ENCODE data around the gene ENDOG.

Gene ENDOG

GRCh38 chr9:128805661-128806060 lies 12.6 kb upstream of the ENDOG start:
- Histone ChIP-seq H3K27me3 (ENCODE audit: control insufficient read depth in 1 of 2, insufficient read depth in 2 of 2, low read length in 2 of 2) (no peaks in the 10 kb centered on the region), H3K9ac (ENCODE audit: low read length) (no peak overlapping the region), H3K9me3 (ENCODE audit: low read length) (no peaks in the 10 kb centered on the region), H3K4me1 (ENCODE audit: insufficient read depth, low read length) (no peaks in the 10 kb centered on the region), H3K36me3 (ENCODE audit: insufficient read depth, low read length) (peaks cover 36% of the 10 kb centered on the region), H3K4me3 (ENCODE audit: low read depth in 1 of 2, low read length in 2 of 2) (no peak overlapping the region), H3K27ac (ENCODE audit: low read depth, low read length) (no peak overlapping the region)

GRCh38 chr9:128807827-128808226 lies 10.5 kb upstream of the ENDOG start:
- no peak overlapping the region for H3K27ac ChIP-seq (ENCODE audit: low read depth, low read length)
- no peaks in the 10 kb centered on the region for H3K9me3 ChIP-seq (ENCODE audit: low read length)
- H3K4me1 ChIP-seq (ENCODE audit: insufficient read depth, low read length): no peaks in the 10 kb centered on the region
- no peak overlapping the region for H3K4me3 ChIP-seq (ENCODE audit: low read depth in 1 of 2, low read length in 2 of 2)
- H3K27me3 ChIP-seq (ENCODE audit: control insufficient read depth in 1 of 2, insufficient read depth in 2 of 2, low read length in 2 of 2): no peaks in the 10 kb centered on the region
- H3K36me3 ChIP-seq (ENCODE audit: insufficient read depth, low read length): peaks cover 29% of the 10 kb centered on the region
- H3K9ac ChIP-seq (ENCODE audit: low read length): no peak overlapping the region

DNA sequence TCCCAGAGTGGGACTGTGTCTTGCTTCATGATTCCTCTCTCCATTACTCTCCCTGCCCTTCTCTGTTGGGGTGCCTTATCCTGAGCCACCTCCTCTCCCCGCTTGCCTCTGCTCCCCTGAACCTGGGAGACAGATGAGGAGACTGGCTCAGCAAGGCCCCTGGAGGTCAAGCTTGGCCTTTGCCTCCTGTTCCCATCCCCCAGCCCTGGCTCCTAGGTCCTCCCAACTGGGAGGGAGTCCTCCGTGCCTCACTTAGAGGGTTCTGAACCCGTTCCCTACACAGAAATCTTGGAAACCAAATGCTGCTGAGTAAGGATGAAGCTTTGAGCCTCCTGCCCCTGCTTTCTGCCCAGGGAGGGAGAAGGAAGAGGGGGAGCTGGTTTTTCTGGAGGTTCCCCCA lies 9.8 kb upstream of the ENDOG start:
- H3K27ac ChIP-seq (ENCODE audit: low read depth, low read length): no peak overlapping the region
- no peak overlapping the region for H3K9ac ChIP-seq (ENCODE audit: low read length)
- no peak overlapping the region for H3K4me3 ChIP-seq (ENCODE audit: low read depth in 1 of 2, low read length in 2 of 2)
- H3K9me3 ChIP-seq (ENCODE audit: low read length): no peaks in the 10 kb centered on the region
- H3K4me1 ChIP-seq (ENCODE audit: insufficient read depth, low read length): no peaks in the 10 kb centered on the region
- no peaks in the 10 kb centered on the region for H3K27me3 ChIP-seq (ENCODE audit: control insufficient read depth in 1 of 2, insufficient read depth in 2 of 2, low read length in 2 of 2)
- H3K36me3 ChIP-seq (ENCODE audit: insufficient read depth, low read length): peaks cover 23% of the 10 kb centered on the region

DNA sequence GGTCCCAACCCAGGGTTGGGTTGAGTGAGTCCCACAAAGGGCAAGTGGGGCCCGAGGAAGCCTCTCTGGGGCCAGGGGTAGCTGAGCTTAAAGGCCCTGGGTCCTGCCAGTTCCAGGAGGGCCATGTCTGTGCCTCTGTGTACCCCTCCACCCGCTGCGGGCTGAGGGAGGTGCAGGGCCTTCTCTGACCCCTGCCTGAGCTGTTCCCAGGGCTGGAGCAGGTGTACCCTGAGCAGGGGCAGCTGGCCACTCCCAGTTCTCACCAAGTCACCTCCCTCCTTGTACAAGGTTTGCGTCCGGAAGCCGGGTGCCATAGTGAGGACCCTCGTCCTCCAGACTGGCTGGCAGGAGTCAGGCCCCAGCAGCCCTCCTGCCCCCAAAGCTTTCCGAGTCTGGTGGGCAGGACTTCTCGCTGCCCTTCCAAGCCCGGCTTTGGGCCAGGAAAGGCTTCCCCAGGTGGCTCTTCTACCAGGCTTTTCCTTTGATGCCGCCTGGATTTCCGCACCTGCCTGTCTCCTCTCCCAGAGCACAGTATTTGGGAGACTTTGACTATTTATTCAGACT lies 9.2 kb upstream of the ENDOG start:
- no peaks in the 10 kb centered on the region for H3K27me3 ChIP-seq (ENCODE audit: control insufficient read depth in 1 of 2, insufficient read depth in 2 of 2, low read length in 2 of 2)
- no peak overlapping the region for H3K27ac ChIP-seq (ENCODE audit: low read depth, low read length)
- peaks cover 17% of the 10 kb centered on the region for H3K36me3 ChIP-seq (ENCODE audit: insufficient read depth, low read length)

GRCh38 chr9:128809831-128810230 lies 8.5 kb upstream of the ENDOG start:
- no peak overlapping the region for H3K4me3 ChIP-seq (ENCODE audit: low read depth in 1 of 2, low read length in 2 of 2)
- H3K36me3 ChIP-seq (ENCODE audit: insufficient read depth, low read length): peaks cover 16% of the 10 kb centered on the region
- no peaks in the 10 kb centered on the region for H3K27me3 ChIP-seq (ENCODE audit: control insufficient read depth in 1 of 2, insufficient read depth in 2 of 2, low read length in 2 of 2)
- H3K27ac ChIP-seq (ENCODE audit: low read depth, low read length): no peak overlapping the region
- H3K9ac ChIP-seq (ENCODE audit: low read length): no peak overlapping the region
- no peaks in the 10 kb centered on the region for H3K4me1 ChIP-seq (ENCODE audit: insufficient read depth, low read length)
- H3K9me3 ChIP-seq (ENCODE audit: low read length): no peaks in the 10 kb centered on the region

More for the DNA sequence above, 9.2 kb upstream of the ENDOG start:
- Histone ChIP-seq H3K9ac (ENCODE audit: low read length) (no peak overlapping the region), H3K4me3 (ENCODE audit: low read depth in 1 of 2, low read length in 2 of 2) (no peak overlapping the region), H3K9me3 (ENCODE audit: low read length) (no peaks in the 10 kb centered on the region), H3K4me1 (ENCODE audit: insufficient read depth, low read length) (no peaks in the 10 kb centered on the region)

DNA sequence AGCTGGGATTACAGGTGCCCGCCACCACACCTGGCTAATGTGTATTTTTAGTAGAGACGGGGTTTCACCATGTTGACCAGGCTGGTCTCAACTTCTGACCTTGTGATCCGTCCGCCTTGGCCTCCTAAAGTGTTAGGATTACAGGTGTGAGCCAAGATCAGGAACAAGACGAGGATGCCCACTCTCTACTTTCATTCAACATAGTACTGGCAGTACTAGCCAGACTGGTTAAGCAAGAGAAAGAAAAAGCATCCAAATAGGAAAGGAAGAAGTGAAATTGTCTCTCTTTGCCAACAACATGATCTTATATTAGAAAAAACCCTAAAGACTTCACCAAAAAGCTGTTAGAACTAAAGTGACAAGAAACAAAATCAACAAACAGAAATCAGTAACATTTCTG lies 7.4 kb upstream of the ENDOG start:
- no peaks in the 10 kb centered on the region for H3K27me3 ChIP-seq (ENCODE audit: control insufficient read depth in 1 of 2, insufficient read depth in 2 of 2, low read length in 2 of 2)
- H3K4me3 ChIP-seq (ENCODE audit: low read depth in 1 of 2, low read length in 2 of 2): no peak overlapping the region
- H3K36me3 ChIP-seq (ENCODE audit: insufficient read depth, low read length): peaks cover 7% of the 10 kb centered on the region

DNA sequence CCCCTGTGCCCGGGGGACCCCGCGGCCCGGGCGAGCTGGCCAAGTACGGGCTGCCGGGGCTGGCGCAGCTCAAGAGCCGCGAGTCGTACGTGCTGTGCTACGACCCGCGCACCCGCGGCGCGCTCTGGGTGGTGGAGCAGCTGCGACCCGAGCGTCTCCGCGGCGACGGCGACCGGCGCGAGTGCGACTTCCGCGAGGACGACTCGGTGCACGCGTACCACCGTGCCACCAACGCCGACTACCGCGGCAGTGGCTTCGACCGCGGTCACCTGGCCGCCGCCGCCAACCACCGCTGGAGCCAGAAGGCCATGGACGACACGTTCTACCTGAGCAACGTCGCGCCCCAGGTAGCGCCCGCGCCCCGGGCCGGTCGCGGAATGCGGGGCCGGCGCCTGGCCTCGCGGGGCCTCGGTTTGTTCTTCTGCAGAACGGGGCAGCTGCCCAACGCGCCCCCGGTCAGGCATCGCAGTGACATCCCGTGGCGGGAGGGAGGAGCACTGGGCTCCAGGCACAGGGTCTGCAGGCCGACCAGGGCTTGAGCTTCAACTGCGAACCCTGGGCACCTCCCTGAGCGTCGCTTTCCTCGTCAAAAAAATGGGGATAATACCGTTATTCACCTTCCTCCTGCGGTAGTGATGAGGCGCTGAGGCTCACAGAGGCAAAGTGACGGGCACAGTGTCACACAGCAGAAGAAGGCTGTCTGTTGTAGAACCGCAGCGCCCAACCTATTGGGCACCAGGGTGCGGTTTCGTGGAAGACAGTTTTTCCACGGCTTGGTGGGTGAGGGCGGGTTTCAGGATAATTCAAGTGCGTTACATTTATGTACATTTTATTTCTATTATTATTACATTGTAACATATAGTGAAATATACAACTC lies 777 bp downstream of the ENDOG start:
- H3K9me3 ChIP-seq (ENCODE audit: low read length): no peaks in the 10 kb centered on the region
- H3K4me1 ChIP-seq (ENCODE audit: insufficient read depth, low read length): peaks cover 10% of the 10 kb centered on the region
- peak overlapping the region; percentile 3 for H3K27ac ChIP-seq (ENCODE audit: low read depth, low read length)
- H3K4me3 ChIP-seq (ENCODE audit: low read depth in 1 of 2, low read length in 2 of 2): peak overlapping the region; percentile 38 to 44
- no peaks in the 10 kb centered on the region for H3K27me3 ChIP-seq (ENCODE audit: control insufficient read depth in 1 of 2, insufficient read depth in 2 of 2, low read length in 2 of 2)
- H3K36me3 ChIP-seq (ENCODE audit: insufficient read depth, low read length): peaks cover 17% of the 10 kb centered on the region
- no peak overlapping the region for H3K9ac ChIP-seq (ENCODE audit: low read length)

More for the DNA sequence above, 7.4 kb upstream of the ENDOG start:
- Histone ChIP-seq H3K9me3 (ENCODE audit: low read length) (no peaks in the 10 kb centered on the region), H3K4me1 (ENCODE audit: insufficient read depth, low read length) (no peaks in the 10 kb centered on the region), H3K27ac (ENCODE audit: low read depth, low read length) (no peak overlapping the region), H3K9ac (ENCODE audit: low read length) (no peak overlapping the region)

DNA sequence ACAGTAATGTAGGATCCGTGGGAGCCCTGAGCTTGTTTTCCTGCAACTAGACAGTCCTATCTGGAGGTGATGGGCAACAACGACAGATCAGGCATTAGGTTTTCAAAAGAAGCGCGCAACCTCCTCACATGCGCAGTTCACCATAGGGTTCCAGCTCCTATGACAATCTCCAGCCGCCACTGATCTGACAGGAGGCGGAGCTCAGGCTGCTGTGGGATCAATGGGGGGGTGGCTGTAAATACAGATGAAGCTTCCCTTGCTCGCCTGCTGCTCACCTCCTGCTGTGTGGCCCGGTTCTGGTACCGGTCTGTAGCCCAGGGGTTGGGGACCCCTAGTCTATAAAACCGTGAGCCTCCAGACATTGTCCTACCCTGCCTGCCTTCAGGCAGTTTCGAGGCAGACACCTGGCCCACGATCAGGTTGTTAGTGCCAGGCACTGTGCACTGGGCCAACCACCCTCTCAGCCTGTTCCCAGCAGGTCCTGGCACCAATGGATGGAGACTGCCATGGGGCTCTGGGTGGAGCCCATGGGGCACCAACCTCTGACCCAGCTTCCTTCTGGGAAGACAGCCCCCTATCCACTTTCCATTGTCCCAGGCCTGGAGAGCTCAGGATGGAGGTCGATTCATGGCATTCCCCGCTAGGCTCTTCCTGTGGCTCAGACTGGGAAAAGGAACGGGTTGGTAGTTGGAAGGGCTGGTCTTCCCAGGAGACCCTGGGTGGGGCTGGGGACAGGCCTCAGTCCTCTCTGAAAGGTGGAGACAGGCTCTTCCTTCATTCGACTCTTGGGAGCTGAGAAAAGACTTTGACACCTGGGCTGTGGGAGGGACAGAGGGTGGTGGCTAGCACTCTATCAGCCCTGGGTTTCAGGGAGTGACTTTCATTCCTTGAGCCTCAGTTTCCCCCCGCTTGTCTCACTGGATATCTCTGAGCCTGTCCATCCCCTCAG lies 1.7 kb downstream of the ENDOG start:
- H3K4me1 ChIP-seq (ENCODE audit: insufficient read depth, low read length): peaks cover 10% of the 10 kb centered on the region
- no peak overlapping the region for H3K9ac ChIP-seq (ENCODE audit: low read length)
- no peaks in the 10 kb centered on the region for H3K27me3 ChIP-seq (ENCODE audit: control insufficient read depth in 1 of 2, insufficient read depth in 2 of 2, low read length in 2 of 2)
- no peaks in the 10 kb centered on the region for H3K9me3 ChIP-seq (ENCODE audit: low read length)
- H3K4me3 ChIP-seq (ENCODE audit: low read depth in 1 of 2, low read length in 2 of 2): peak overlapping the region in 1 of 2 donors; percentile 38
- H3K27ac ChIP-seq (ENCODE audit: low read depth, low read length): peak overlapping the region; percentile 6
- H3K36me3 ChIP-seq (ENCODE audit: insufficient read depth, low read length): peaks cover 26% of the 10 kb centered on the region

GRCh38 chr9:128820665-128821583 lies 2.6 kb downstream of the ENDOG start:
- Histone ChIP-seq H3K9ac (ENCODE audit: low read length) (no peak overlapping the region), H3K4me1 (ENCODE audit: insufficient read depth, low read length) (peaks cover 10% of the 10 kb centered on the region), H3K36me3 (ENCODE audit: insufficient read depth, low read length) (peaks cover 33% of the 10 kb centered on the region), H3K9me3 (ENCODE audit: low read length) (no peaks in the 10 kb centered on the region), H3K27me3 (ENCODE audit: control insufficient read depth in 1 of 2, insufficient read depth in 2 of 2, low read length in 2 of 2) (no peaks in the 10 kb centered on the region), H3K4me3 (ENCODE audit: low read depth in 1 of 2, low read length in 2 of 2) (no peak overlapping the region), H3K27ac (ENCODE audit: low read depth, low read length) (no peak overlapping the region)

DNA sequence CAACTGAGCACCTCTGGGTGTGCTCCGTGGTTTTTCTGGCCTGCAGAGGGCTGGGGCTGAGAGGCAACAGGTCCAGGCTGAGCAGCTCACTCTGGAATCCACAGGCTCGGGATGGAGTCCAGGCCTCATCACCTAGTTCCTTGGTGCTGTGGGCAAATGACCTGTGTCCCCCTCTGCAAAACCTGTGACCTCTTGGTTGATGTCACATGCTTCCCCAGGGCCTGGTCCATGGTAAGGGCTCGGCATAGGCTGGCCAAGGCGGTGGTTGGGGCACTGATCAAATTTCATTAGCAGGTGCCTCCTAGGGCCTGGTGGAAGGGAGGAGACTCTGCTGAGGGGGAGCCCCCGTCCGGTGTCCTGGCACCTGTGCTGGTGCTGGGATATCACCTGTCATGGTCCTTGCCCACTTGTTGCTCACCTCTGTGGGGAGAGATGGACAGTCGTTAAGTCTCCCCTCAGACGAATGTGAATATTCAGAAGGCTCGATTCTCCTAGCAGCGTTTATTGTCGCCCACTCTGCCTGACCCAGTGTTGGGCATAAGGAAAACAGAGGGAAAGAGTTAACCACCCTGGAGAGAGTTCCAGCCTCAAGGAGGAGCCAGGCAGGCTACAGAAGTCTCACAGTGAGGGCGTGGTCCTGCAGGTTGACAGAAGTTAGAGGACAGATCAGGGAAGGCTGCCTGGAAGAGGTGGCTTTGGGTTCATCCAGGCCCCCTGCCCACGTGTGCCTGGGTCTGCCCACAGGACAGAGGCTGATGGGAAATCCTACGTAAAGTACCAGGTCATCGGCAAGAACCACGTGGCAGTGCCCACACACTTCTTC lies 3.5 kb downstream of the ENDOG start:
- Histone ChIP-seq H3K9ac (ENCODE audit: low read length) (no peak overlapping the region), H3K27me3 (ENCODE audit: control insufficient read depth in 1 of 2, insufficient read depth in 2 of 2, low read length in 2 of 2) (no peaks in the 10 kb centered on the region), H3K36me3 (ENCODE audit: insufficient read depth, low read length) (peaks cover 36% of the 10 kb centered on the region)

More for the DNA sequence above, 3.5 kb downstream of the ENDOG start:
- Histone ChIP-seq H3K4me1 (ENCODE audit: insufficient read depth, low read length) (peaks cover 10% of the 10 kb centered on the region), H3K27ac (ENCODE audit: low read depth, low read length) (no peak overlapping the region), H3K4me3 (ENCODE audit: low read depth in 1 of 2, low read length in 2 of 2) (no peak overlapping the region), H3K9me3 (ENCODE audit: low read length) (no peaks in the 10 kb centered on the region)

All from muscle layer of colon (tissue), 2 donors.